Esophagus muscularis mucosa (tissue), 3 donors: ENCODE data around the gene EEF1AKMT2.

Experiments
- CTCF ChIP-seq, 3 experiments: fragments of 200-600 bp in 2 of 3; fragments of 450-650 bp in 1 of 3; sonication (generic) in 2 of 3; IDR thresholded peaks; one replicate each; pipeline ENCODE4 v1.5.1; 2017 to 2019; ENCODE audit warnings: antibody characterized with exemption in 3 of 3, mild to moderate bottlenecking in 2 of 3, moderate library complexity in 1 of 3
- POLR2A ChIP-seq: fragments of 450-650 bp; IDR thresholded peaks from one replicate; pipeline ENCODE4 v1.6.1; 2017; ENCODE audit warnings: antibody characterized with exemption, moderate library complexity, mild to moderate bottlenecking, low read depth

- TF ChIP-seq CTCF (IDR thresholded peaks at IDR 0.05) (no peak), POLR2A (no peak)
Measured at GRCh38 chr10:124723826-124724225, 67.9 kb downstream of the EEF1AKMT2 start.
